Right lobe of liver (tissue), 6 donors: Measurements from ENCODE around the gene OR2T11. TPM values are rescaled to one million over a fixed set of nuclear protein-coding genes. Genes with fewer than 3 reads are reported as not detected.

Experiments
- ATAC-seq, 4 donors: fragments of 200-7000 bp; cut with Tn5 transposase; one replicate each; pipeline ENCODE4 v1.9.1; 2020; ENCODE audit warnings: mild to moderate bottlenecking in 4 of 4, moderate library complexity in 4 of 4
- DNase-seq, 3 donors: peaks; one replicate each; pipeline ENCODE4 v3.0.0-alpha.2; 2020
- H3K27ac ChIP-seq, 3 donors: fragments of 200-600 bp; one replicate each; pipeline ENCODE4 v1.8.0; 2022
- H3K27me3 ChIP-seq, 2 donors: fragments of 200-600 bp; one replicate each; pipeline ENCODE4 v1.8.0; 2022
- H3K36me3 ChIP-seq, 4 donors: fragments of 200-600 bp; sonication (generic) in 1 of 4; one replicate each; pipeline versions ENCODE4 v1.5.1 to v1.8.0; 2017 to 2022; ENCODE audit warnings: control low read depth in 1 of 4
- H3K4me1 ChIP-seq, 4 donors: fragments of 200-600 bp; sonication (generic) in 1 of 4; one replicate each; pipeline versions ENCODE4 v1.5.1 to v1.8.0; 2017 to 2022; ENCODE audit warnings: control low read depth in 1 of 4
- H3K4me3 ChIP-seq, 3 donors: fragments of 200-600 bp; one replicate each; pipeline ENCODE4 v1.8.0; 2022
- H3K9me3 ChIP-seq, 4 donors: fragments of 200-600 bp; sonication (generic) in 1 of 4; one replicate each; pipeline versions ENCODE4 v1.5.1 to v1.8.0; 2017 to 2022; ENCODE audit warnings: control low read depth in 1 of 4
- POLR2A ChIP-seq: fragments of 450-650 bp; IDR thresholded peaks from one replicate; pipeline ENCODE4 v1.6.1; 2017; ENCODE audit warnings: antibody characterized with exemption, mild to moderate bottlenecking
- WGBS: methylation state at CpG from one replicate; pipeline ENCODE4 v1.1.6; 2018; ENCODE audit warnings: low coverage, low lambda C conversion rate; ENCODE audit not compliant: insufficient coverage; ENCODE audit errors: missing lambda C conversion rate; 5-methylcytosine and 5-hydroxymethylcytosine counted together
- intact Hi-C, 2 donors: fragments of 100-400 bp; cut with DNase I; formaldehyde crosslinking; loops; one replicate each; pipeline versions ENCODE4 v1.11.2 to v1.14.1; 2022
- total RNA-seq, 6 experiments: library from RNA; depleted of rRNA in 2 of 6; stranded (reverse); fragments of >200 nt in 2 of 6; fragmentation: NEBNext Ultra II Directional in 3 of 6; extraction: Animal tissue kit (Norgen Biotek cat#: 25700) in 3 of 6; gene quantifications; one replicate each; pipeline versions ENCODE4 v1.1.0 to v1.2.4, GENCODE V29; 2016 to 2023
- TF ChIP-seq, protein P1 (sequence below), 4 donors: fragments of 200-600 bp in 3 of 4; fragments of 450-650 bp in 1 of 4; IDR thresholded peaks; one replicate each; pipeline versions ENCODE4 v1.5.1 to v1.8.0; 2016 to 2022; ENCODE audit warnings: antibody characterized with exemption in 4 of 4, mild to moderate bottlenecking in 2 of 4
- donor health status: DM: no; HTN: yes; CAD: no.
- donor health status: DM: no; HTN: no; CAD: no.
- donor health status: DM: no; HTN: no; CAD: no.
- donor health status: DM: no; HTN: yes; CAD: no.
- donor health status: DM: no; HTN: yes; CAD: no.

Gene OR2T11
- total RNA-seq, 6 experiments from 2014 or later: not detected

- Histone ChIP-seq H3K27ac (no peak overlapping the region), H3K4me1 (no peaks in the 10 kb centered on the region), H3K27me3 (no peaks in the 10 kb centered on the region), H3K4me3 (no peak overlapping the region), H3K9me3 (no peaks in the 10 kb centered on the region), H3K36me3 (no peaks in the 10 kb centered on the region)
- 52% methylated on average over 7 of the region's 7 CpGs for WGBS
- intact Hi-C loops: no loop called here
- TF ChIP-seq POLR2A: no peak
- TF ChIP-seq, protein P1, sequence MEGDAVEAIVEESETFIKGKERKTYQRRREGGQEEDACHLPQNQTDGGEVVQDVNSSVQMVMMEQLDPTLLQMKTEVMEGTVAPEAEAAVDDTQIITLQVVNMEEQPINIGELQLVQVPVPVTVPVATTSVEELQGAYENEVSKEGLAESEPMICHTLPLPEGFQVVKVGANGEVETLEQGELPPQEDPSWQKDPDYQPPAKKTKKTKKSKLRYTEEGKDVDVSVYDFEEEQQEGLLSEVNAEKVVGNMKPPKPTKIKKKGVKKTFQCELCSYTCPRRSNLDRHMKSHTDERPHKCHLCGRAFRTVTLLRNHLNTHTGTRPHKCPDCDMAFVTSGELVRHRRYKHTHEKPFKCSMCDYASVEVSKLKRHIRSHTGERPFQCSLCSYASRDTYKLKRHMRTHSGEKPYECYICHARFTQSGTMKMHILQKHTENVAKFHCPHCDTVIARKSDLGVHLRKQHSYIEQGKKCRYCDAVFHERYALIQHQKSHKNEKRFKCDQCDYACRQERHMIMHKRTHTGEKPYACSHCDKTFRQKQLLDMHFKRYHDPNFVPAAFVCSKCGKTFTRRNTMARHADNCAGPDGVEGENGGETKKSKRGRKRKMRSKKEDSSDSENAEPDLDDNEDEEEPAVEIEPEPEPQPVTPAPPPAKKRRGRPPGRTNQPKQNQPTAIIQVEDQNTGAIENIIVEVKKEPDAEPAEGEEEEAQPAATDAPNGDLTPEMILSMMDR (IDR thresholded peaks at IDR 0.05): no peak
- DNase-seq (no peak), ATAC-seq (no peak)
Measured at GRCh38 chr1:248621770-248622169, 13.1 kb downstream of the OR2T11 start.

DNA sequence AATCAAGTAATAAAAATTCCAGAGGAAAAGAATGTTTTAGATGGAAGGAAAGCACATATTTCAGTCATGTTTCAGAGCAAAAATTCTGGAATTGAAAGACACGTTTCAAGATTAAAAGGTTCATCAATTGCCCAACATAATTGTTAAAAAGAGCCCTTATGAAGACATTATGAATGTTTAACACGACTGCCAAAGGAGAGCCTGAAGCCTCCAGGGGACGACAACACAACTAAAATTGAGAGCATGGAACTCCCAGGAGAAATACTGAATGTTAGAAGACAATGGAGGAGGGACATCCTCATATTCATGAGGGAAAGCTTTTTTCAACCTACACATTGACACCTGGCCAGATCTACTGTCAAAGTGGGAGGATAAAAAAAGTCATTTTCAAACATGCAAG is 16.0 kb downstream of the OR2T11 start:
- intact Hi-C loops: loop anchor here in 1 of 2 donors (10.0 kb wide), 1 partner anchor 56 kb away; no protein-coding TSS in a partner anchor
- ATAC-seq (peak; percentile 71 to 82 (median 77)), DNase-seq (peak in 1 of 3 donors; percentile 56)
- Histone ChIP-seq H3K27ac (no peak overlapping the region), H3K36me3 (no peaks in the 10 kb centered on the region), H3K27me3 (no peaks in the 10 kb centered on the region), H3K4me1 (no peaks in the 10 kb centered on the region), H3K9me3 (no peaks in the 10 kb centered on the region), H3K4me3 (no peak overlapping the region)
- 0% methylated on average over 3 of the region's 3 CpGs for WGBS
- TF ChIP-seq POLR2A: no peak
- TF ChIP-seq, protein P1 (IDR thresholded peaks at IDR 0.05): peak; percentile 52 to 75 (median 68)

- TF ChIP-seq, protein P1 (IDR thresholded peaks at IDR 0.05): no peak
- TF ChIP-seq POLR2A: no peak
- WGBS: 60% methylated on average over 7 of the region's 7 CpGs
- H3K9me3 ChIP-seq: no peaks in the 10 kb centered on the region
- no peaks in the 10 kb centered on the region for H3K4me1 ChIP-seq
- no peaks in the 10 kb centered on the region for H3K27me3 ChIP-seq
- no peak for DNase-seq
- H3K36me3 ChIP-seq: no peaks in the 10 kb centered on the region
- no peak overlapping the region for H3K4me3 ChIP-seq
- ATAC-seq: no peak
- intact Hi-C loops: loop anchor here in 1 of 2 donors (10.0 kb wide), 1 partner anchor 57 kb away; no protein-coding TSS in a partner anchor
- no peak overlapping the region for H3K27ac ChIP-seq
Measured at GRCh38 chr1:248618119-248618518, 16.8 kb downstream of the OR2T11 start.

DNA sequence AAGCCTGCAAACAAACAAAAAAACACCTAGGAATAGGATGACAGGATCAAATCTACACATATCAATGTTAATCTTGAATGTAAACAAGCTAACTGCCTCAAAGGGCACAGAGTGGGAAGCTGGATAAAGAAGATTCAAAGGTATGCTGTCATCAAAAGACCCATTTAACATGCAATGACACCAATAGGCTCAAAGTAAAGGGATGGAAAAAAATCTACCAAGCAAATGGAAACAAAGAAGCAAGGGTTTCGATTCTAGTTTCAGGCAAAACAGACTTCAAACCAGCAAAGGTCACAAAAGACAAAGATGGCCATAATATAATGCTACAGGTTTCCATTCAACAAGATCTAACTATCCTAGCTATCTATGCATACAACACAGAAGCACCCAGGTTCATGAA is 21.1 kb downstream of the OR2T11 start:
- H3K27ac ChIP-seq: no peak overlapping the region

More for the DNA sequence above, 21.1 kb downstream of the OR2T11 start:
- TF ChIP-seq, protein P1 (IDR thresholded peaks at IDR 0.05): no peak
- TF ChIP-seq POLR2A: no peak
- no peaks in the 10 kb centered on the region for H3K4me1 ChIP-seq
- H3K36me3 ChIP-seq: no peaks in the 10 kb centered on the region
- intact Hi-C loops: loop anchor here in 1 of 2 donors (10.0 kb wide), 1 partner anchor 61 kb away; no protein-coding TSS in a partner anchor
- ATAC-seq (no peak), DNase-seq (no peak)
- no peaks in the 10 kb centered on the region for H3K9me3 ChIP-seq
- H3K27me3 ChIP-seq: no peaks in the 10 kb centered on the region
- H3K4me3 ChIP-seq: no peak overlapping the region
- 38% methylated on average over 1 of the region's 1 CpG for WGBS
